Measurements from ENCODE around the gene TMEM52B.

The TMEM52B gene

GRCh38 chr12:10210225-10210624, 31.4 kb downstream of the TMEM52B start (continued):
- TF ChIP-seq KLF1 (tag by site-specific recombination; IDR thresholded peaks at IDR 0.05) (no peak), ZNF302 (tag by site-specific recombination; IDR thresholded peaks at IDR 0.05; ENCODE audit: low read depth) (no peak), REPIN1 (tag by site-specific recombination; IDR thresholded peaks at IDR 0.05; ENCODE audit: low read depth) (no peak), TSHZ1 (tag by site-specific recombination; IDR thresholded peaks at IDR 0.05; ENCODE audit: borderline replicate concordance) (no peak)

GRCh38 chr12:10211101-10211939, 32.5 kb downstream of the TMEM52B start:
- H3K4me3 ChIP-seq (ENCODE audit: low read depth, low read length): no peak overlapping the region
- peak overlapping the region; percentile 93; the same call in 1 of the 2 replicates for H3K27ac ChIP-seq (ENCODE audit: extremely low read depth, low read depth, low read length)
- H3K4me1 ChIP-seq (ENCODE audit: control insufficient read depth, insufficient read depth, low read length): peaks cover 6% of the 10 kb centered on the region
- H3K9me3 ChIP-seq (ENCODE audit: control insufficient read depth, insufficient read depth, low read depth, low read length): no peaks in the 10 kb centered on the region
- no peak for TF ChIP-seq CTCF (tag by site-specific recombination; IDR thresholded peaks at IDR 0.05)
- no peak for TF ChIP-seq ZNF366 (tag by site-specific recombination; conservative IDR thresholded peaks at IDR 0.05)
- peak; percentile 33; the same call in 1 of the 2 replicates for TF ChIP-seq ZNF398 (tag by site-specific recombination; IDR thresholded peaks at IDR 0.05)
- no peak for TF ChIP-seq ZNF473 (tag by site-specific recombination; IDR thresholded peaks at IDR 0.05)
- no peak for TF ChIP-seq KLF7 (tag by site-specific recombination; IDR thresholded peaks at IDR 0.05; ENCODE audit: borderline replicate concordance)
- TF ChIP-seq ZNF558 (tag by site-specific recombination; IDR thresholded peaks at IDR 0.05): no peak
- TF ChIP-seq ZNF248 (tag by site-specific recombination; IDR thresholded peaks at IDR 0.05): no peak
- CTCF ChIA-PET: no interaction called here
- H3K36me3 ChIP-seq (ENCODE audit: control insufficient read depth in 2 of 2, insufficient read depth in 1 of 2, low read length in 2 of 2): no peaks in the 10 kb centered on the region; a peak in 1 of 3 replicates
- POLR2A ChIA-PET: no interaction called here

GRCh38 chr12:10211940-10212738, 33.3 kb downstream of the TMEM52B start:
- ChIA-PET CTCF (interaction anchor here (0.9 to 1.2 kb wide), 2 partner anchors 18 to 59 kb away, joined by 3 to 5 read pairs; no protein-coding TSS in a partner anchor), POLR2A (interaction anchor here (0.8 to 1.5 kb wide), 5 partner anchors 42 to 505 kb away, joined by 3 to 5 read pairs (median 3); no protein-coding TSS in a partner anchor)
- Histone ChIP-seq H3K9me3 (ENCODE audit: control insufficient read depth, insufficient read depth, low read depth, low read length) (no peaks in the 10 kb centered on the region), H3K36me3 (ENCODE audit: control insufficient read depth in 2 of 2, insufficient read depth in 1 of 2, low read length in 2 of 2) (no peaks in the 10 kb centered on the region; a peak in 1 of 3 replicates), H3K27ac (ENCODE audit: extremely low read depth, low read depth, low read length) (peak overlapping the region; percentile 93), H3K4me1 (ENCODE audit: control insufficient read depth, insufficient read depth, low read length) (peaks cover 6% of the 10 kb centered on the region), H3K4me3 (ENCODE audit: low read depth, low read length) (peak overlapping the region; percentile 98)
- TF ChIP-seq ZNF114 (tag by site-specific recombination; IDR thresholded peaks at IDR 0.05): no peak
- no peak for TF ChIP-seq ZNF426 (tag by site-specific recombination; IDR thresholded peaks at IDR 0.05)
- TF ChIP-seq ZNF645 (tag by site-specific recombination; IDR thresholded peaks at IDR 0.05): no peak
- peak; percentile 94 for TF ChIP-seq KLF8 (tag by site-specific recombination; IDR thresholded peaks at IDR 0.05)
- TF ChIP-seq ZNF175 (tag by site-specific recombination; IDR thresholded peaks at IDR 0.05): no peak
- no peak for TF ChIP-seq REPIN1 (tag by site-specific recombination; IDR thresholded peaks at IDR 0.05; ENCODE audit: low read depth)
- TF ChIP-seq ZNF138 (tag by site-specific recombination; IDR thresholded peaks at IDR 0.05; ENCODE audit: borderline replicate concordance): no peak
- TF ChIP-seq ZNF596 (tag by site-specific recombination; IDR thresholded peaks at IDR 0.05): no peak
- TF ChIP-seq SALL2 (tag by site-specific recombination; IDR thresholded peaks at IDR 0.05; ENCODE audit: borderline replicate concordance): no peak
- peak; percentile 97 for TF ChIP-seq ZNF24 (tag by site-specific recombination; IDR thresholded peaks at IDR 0.05)

Measured in HEK293 (cell line).